Measurements from ENCODE around the gene DIDO1.
"Not testable (repeated sequence)": the region's sequence is repeated elsewhere in the genome, so short reads cannot be mapped to it uniquely, and the experiment has no call there.

The DIDO1 gene

DNA sequence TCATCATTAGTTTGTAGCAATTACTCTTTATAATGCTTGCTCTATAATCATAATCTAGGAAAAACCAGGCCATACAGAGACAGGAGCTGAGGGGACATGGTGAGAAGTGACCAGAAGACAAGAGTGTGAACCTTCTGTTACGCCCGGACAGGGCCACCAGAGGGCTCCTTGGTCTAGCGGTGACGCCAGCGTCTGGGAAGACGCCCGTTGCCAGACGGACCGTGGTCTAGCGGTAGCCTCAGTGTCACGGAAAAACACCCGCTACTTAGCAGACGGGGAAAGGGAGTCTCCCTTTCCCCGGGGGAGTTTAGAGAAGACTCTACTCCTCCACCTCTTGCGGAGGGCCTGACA is 52.6 kb downstream of the DIDO1 start:
- H3K4me3 ChIP-seq; DNase-seq (ENCODE audit: low spot score): not testable (repeated sequence)
- H3K27ac ChIP-seq, result peak overlapping the region in 1 of 2 donors; percentile 36
- TF ChIP-seq, protein P1, sequence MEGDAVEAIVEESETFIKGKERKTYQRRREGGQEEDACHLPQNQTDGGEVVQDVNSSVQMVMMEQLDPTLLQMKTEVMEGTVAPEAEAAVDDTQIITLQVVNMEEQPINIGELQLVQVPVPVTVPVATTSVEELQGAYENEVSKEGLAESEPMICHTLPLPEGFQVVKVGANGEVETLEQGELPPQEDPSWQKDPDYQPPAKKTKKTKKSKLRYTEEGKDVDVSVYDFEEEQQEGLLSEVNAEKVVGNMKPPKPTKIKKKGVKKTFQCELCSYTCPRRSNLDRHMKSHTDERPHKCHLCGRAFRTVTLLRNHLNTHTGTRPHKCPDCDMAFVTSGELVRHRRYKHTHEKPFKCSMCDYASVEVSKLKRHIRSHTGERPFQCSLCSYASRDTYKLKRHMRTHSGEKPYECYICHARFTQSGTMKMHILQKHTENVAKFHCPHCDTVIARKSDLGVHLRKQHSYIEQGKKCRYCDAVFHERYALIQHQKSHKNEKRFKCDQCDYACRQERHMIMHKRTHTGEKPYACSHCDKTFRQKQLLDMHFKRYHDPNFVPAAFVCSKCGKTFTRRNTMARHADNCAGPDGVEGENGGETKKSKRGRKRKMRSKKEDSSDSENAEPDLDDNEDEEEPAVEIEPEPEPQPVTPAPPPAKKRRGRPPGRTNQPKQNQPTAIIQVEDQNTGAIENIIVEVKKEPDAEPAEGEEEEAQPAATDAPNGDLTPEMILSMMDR (IDR thresholded peaks at IDR 0.05), result peak; percentile 50

DNA sequence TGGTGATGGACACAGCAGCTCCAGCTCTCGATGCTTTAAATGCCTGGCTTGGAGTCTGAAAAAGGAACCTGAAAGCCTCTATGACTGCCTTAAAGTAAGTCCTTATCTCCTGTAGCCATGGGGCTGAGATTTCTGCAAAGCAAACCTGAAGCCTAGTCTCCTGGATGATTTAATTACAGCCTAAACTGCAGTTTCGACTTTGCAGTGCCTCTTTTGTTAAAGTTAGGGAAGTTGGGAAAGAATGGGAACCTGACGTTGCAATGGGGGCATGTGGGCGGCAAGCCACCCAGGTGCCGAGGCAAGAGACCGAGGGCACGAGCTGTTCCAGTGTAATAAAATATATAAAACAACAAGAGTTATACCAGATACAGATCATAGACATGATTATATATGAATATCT is 53.0 kb downstream of the DIDO1 start:
- no peak for DNase-seq (ENCODE audit: low spot score)
- TF ChIP-seq, protein P1 (IDR thresholded peaks at IDR 0.05), result no peak
- no peak overlapping the region for H3K27ac ChIP-seq
- no peak overlapping the region for H3K4me3 ChIP-seq

DNA sequence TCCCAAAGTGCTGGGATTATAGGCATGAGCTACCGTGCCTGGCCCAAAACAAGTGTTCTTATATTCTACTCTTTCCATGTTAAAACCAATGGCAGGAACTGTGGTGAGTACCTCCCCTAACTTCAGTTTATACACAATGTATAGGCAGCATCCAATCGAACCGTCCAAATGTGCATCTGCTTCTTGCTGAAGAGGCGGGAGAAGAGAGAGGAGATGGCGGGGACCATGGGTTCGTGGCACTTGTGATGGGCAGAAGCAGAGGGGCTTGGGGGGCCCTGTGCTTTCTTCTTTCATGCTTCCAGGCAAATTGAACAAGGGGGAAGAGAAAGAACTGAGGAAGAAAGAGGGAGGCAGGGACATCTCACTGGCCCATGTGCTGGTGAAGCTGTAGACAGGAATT is 53.4 kb downstream of the DIDO1 start:
- DNase-seq (ENCODE audit: low spot score), result no peak
- Histone ChIP-seq H3K27ac (no peak overlapping the region), H3K4me3 (no peak overlapping the region)
- TF ChIP-seq, protein P1 (IDR thresholded peaks at IDR 0.05), result no peak

DNA sequence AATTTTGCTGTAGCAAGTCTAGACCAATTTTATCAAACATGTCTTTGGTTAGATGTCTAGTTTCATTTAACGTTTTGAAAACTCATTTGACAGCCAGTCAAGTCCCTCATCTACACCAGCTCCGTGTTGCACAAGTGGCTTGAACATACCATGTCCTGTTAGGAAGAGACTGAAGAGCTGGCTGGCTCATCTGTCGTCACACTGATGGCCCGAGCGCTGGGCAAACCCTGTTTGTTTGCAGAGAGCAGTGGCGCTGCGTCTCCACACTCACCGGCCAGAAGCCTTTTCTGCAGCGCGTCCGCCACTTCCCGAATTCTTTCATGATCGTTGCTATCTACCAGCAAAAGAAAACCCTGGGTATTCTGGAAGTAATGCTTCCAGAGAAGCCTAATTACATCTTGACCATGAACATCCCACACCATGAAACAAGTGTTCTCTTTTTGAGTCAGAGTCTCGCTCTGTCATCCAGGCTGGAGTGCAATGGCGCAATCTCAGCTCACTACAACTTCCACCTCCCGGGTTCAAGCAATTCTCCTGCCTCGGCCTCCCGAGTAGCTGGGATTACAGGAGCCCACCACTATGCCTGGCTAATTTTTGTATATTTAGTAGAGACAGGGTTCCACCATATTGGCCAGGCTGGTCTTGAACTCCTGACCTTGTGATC is 54.0 kb downstream of the DIDO1 start:
- H3K27ac ChIP-seq, result no peak overlapping the region
- TF ChIP-seq, protein P1 (IDR thresholded peaks at IDR 0.05), result no peak
- no peak overlapping the region for H3K4me3 ChIP-seq
- no peak for DNase-seq (ENCODE audit: low spot score)

DNA sequence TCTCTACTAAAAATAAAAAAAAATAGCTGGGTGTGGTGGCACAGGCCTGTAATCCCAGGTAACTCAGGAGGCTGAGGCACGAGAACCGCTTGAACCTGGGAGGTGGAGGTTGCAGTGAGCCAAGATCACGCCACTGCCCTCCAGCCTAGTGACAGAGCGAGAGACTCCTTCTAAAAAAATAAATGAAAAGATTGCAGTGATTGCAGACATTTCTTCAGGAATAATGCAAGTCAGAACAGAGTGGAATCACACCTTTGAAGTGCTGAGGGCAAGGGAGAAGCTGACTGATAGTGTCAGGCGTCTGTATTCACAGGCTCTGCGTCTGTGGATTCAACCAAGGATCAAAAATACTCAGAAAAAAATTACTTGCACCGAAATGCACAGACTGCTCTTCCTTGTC is 62.1 kb downstream of the DIDO1 start:
- TF ChIP-seq, protein P1 (IDR thresholded peaks at IDR 0.05), result no peak
- no peak for DNase-seq (ENCODE audit: low spot score)
- no peak overlapping the region for H3K27ac ChIP-seq
- no peak overlapping the region for H3K4me3 ChIP-seq

DNA sequence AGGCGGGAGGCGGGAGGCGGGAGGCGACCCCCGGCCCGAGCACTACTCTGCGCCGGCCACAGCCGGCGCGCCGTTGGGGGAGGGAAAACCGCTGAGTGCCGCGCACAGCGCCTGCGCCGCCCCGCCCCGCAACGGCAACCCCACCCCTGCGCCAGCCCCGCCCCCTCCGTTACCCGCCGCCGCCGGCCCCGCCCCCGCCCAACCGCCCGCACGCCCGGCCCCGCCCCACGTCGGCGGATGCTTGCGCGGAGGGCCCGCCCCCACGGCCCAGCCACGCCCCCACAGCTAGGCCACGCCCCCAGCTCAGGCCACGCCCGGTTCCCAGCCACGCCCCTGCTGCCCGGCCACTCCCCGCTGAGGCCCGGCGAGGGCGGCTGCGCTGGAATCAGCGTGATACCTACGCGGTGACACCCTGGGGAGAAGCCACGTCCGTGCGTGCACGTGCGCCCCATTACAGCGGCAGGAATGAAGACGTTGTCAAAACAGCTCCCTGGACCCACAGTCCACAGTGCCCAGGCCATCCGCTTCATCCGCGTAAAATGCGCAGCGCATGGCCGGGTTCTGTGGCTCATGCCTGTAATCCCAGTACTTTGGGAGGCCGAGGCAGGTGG is 64.5 kb downstream of the DIDO1 start, which contains the start of gene TCFL5:
Gene TCFL5 (minus strand): TSS at position 97 of the 611 bp plus-strand sequence. CDS start 152 bp downstream, outside the sequence.
- peak; percentile 93 for DNase-seq (ENCODE audit: low spot score)
- H3K4me3 ChIP-seq, result peak within 1 kb of the TSS; percentile 87
- H3K27ac ChIP-seq, result peak within 1 kb of the TSS in 1 of 2 donors; percentile 77
- TF ChIP-seq, protein P1 (IDR thresholded peaks at IDR 0.05), result no peak

All from coronary artery (tissue), 2 donors.